Activated CD8-positive, alpha-beta T cell treated with anti-CD3 and anti-CD28 coated beads for 36 hours (primary cell): ENCODE results near the gene HDGFL3. TPM values are rescaled to one million over a fixed set of nuclear protein-coding genes. Genes with fewer than 3 reads are reported as not detected.
"Not testable (repeated sequence)": the region's sequence is repeated elsewhere in the genome, so short reads cannot be mapped to it uniquely, and the experiment has no call there.

Experiments
- ATAC-seq: fragments of 200-7000 bp; cut with Tn5 transposase; one replicate; pipeline ENCODE4 v1.10.0; 2021; ENCODE audit warnings: mild to moderate bottlenecking, moderate library complexity
- CTCF ChIA-PET: fragments of 350-600 bp; sonication (Branson Sonifier 250); formaldehyde crosslinking; loops from one replicate; lab custom pipeline; 2021; ENCODE audit warnings: antibody characterized with exemption; lab: Charles Lee
- POLR2A ChIA-PET: fragments of 350-600 bp; sonication (Branson Sonifier 250); formaldehyde crosslinking; loops from one replicate; lab custom pipeline; 2021; ENCODE audit warnings: antibody characterized with exemption; lab: Charles Lee
- DNase-seq: peaks from one replicate; pipeline ENCODE4 v3.0.0-alpha.2; 2020
- H3K27ac Mint-ChIP-seq: one replicate; pipeline ENCODE4 v1.8.0; 2021; ENCODE audit warnings: mild to moderate bottlenecking, mixed read lengths
- H3K27me3 Mint-ChIP-seq: one replicate; pipeline ENCODE4 v1.8.0; 2021; ENCODE audit warnings: mixed read lengths
- H3K36me3 Mint-ChIP-seq: one replicate; pipeline ENCODE4 v1.8.0; 2021; ENCODE audit warnings: low read depth, mixed read lengths
- H3K4me1 Mint-ChIP-seq: one replicate; pipeline ENCODE4 v1.8.0; 2021; ENCODE audit warnings: low read depth, mixed read lengths
- H3K4me3 Mint-ChIP-seq: one replicate; pipeline ENCODE4 v1.8.0; 2021; ENCODE audit warnings: mild to moderate bottlenecking, moderate library complexity, mixed read lengths
- H3K9me3 Mint-ChIP-seq: one replicate; pipeline ENCODE4 v1.8.0; 2021; ENCODE audit warnings: mixed read lengths
- intact Hi-C: fragments of 100-400 bp; cut with micrococcal nuclease; formaldehyde crosslinking; loops from one replicate; pipeline ENCODE4 v1.10.0; 2022
- total RNA-seq, 2 experiments: library from RNA; stranded (reverse); gene quantifications; one replicate each; pipeline ENCODE4 v1.2.3, GENCODE V29; 2021
- TF ChIP-seq, protein P1 (sequence below): fragments of 200-600 bp; IDR thresholded peaks from one replicate; pipeline ENCODE4 v1.8.0; 2022; ENCODE audit warnings: antibody characterized with exemption, mild to moderate bottlenecking

HDGFL3 gene
- total RNA-seq, 2 experiments from 2014 or later: 31.1 to 32.2 TPM

DNA sequence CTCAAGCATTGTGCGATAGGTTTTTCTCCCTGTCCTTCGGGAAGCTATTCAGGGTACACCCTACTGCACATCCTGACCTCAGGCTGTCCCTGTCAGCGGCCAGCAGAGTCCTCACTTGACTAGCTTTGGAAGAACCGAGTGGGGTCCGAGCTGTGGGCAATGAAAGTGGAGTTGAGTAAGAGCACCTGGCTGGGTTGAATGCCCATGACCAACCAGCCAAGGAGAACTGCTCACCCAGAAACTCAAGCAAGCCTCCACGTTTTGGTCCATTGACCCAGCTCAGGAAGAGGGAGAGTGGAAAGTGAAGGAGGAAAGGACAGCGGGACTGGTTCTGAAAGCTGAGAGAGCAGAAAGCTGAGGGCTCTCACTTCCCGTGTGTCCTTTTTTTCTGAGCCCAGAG lies 36.0 kb upstream of the HDGFL3 start:
- H3K36me3 Mint-ChIP-seq: no peaks in the 10 kb centered on the region
- intact Hi-C loops: no loop called here
- H3K27me3 Mint-ChIP-seq: peaks cover 29% of the 10 kb centered on the region
- peaks cover 5% of the 10 kb centered on the region for H3K9me3 Mint-ChIP-seq
- no peaks in the 10 kb centered on the region for H3K4me1 Mint-ChIP-seq
- H3K27ac Mint-ChIP-seq: no peak overlapping the region
- CTCF ChIA-PET: interaction anchor here (1.7 to 2.1 kb wide), 2 partner anchors 20 to 233 kb away, joined by 4 read pairs; partner anchors contain the start of gene C15orf40
- H3K4me3 Mint-ChIP-seq: no peak overlapping the region
- POLR2A ChIA-PET: no interaction called here
- ATAC-seq (no peak), DNase-seq (no peak)
- TF ChIP-seq, protein P1, sequence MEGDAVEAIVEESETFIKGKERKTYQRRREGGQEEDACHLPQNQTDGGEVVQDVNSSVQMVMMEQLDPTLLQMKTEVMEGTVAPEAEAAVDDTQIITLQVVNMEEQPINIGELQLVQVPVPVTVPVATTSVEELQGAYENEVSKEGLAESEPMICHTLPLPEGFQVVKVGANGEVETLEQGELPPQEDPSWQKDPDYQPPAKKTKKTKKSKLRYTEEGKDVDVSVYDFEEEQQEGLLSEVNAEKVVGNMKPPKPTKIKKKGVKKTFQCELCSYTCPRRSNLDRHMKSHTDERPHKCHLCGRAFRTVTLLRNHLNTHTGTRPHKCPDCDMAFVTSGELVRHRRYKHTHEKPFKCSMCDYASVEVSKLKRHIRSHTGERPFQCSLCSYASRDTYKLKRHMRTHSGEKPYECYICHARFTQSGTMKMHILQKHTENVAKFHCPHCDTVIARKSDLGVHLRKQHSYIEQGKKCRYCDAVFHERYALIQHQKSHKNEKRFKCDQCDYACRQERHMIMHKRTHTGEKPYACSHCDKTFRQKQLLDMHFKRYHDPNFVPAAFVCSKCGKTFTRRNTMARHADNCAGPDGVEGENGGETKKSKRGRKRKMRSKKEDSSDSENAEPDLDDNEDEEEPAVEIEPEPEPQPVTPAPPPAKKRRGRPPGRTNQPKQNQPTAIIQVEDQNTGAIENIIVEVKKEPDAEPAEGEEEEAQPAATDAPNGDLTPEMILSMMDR: no peak

DNA sequence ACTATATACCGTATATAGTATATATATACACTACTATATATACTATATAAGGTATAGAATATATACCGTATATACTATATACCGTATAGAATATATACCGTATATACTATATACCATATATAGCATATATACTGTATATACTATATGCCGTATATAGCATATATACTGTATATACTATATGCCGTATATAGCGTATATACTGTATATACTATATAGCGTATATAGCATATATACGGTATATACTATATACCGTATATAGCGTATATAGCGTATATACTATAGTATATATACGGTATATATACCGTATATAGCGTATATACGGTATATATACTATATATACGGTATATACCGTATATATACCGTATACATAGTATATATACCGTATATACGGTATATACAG lies 22.6 kb upstream of the HDGFL3 start:
- intact Hi-C loops: no loop called here
- Mint-ChIP-seq H3K9me3 (no peaks in the 10 kb centered on the region), H3K36me3 (no peaks in the 10 kb centered on the region), H3K4me1 (no peaks in the 10 kb centered on the region), H3K27me3 (no peaks in the 10 kb centered on the region), H3K27ac (no peak overlapping the region), H3K4me3 (no peak overlapping the region)
- ATAC-seq (no peak), DNase-seq (no peak)
- TF ChIP-seq, protein P1: no peak
- ChIA-PET CTCF (no interaction called here), POLR2A (no interaction called here)

DNA sequence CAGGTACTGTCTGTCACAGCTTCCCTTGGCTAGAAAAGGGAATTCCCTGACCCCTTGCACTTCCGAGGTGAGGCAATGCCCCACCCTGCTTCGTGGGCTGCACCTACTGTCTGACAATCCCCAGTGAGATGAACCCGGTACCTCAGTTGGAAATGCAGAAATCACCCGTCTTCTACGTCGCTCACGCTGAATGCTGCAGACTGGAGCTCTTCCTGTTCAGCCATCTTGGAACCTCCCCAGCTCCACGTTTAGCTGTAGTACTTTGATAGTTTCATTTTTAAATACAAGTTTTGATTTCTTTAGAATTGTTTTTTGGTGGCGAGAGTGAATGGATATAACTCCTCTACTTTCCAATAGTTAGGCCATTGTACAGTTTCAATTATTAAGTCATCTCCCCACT lies 17.8 kb upstream of the HDGFL3 start:
- TF ChIP-seq, protein P1: no peak
- Mint-ChIP-seq H3K27ac (no peak overlapping the region), H3K4me1 (no peaks in the 10 kb centered on the region), H3K36me3 (no peaks in the 10 kb centered on the region), H3K4me3 (no peak overlapping the region), H3K27me3 (peaks cover 3% of the 10 kb centered on the region), H3K9me3 (no peaks in the 10 kb centered on the region)
- ChIA-PET POLR2A (no interaction called here), CTCF (no interaction called here)
- ATAC-seq (no peak), DNase-seq (no peak)
- intact Hi-C loops: no loop called here

DNA sequence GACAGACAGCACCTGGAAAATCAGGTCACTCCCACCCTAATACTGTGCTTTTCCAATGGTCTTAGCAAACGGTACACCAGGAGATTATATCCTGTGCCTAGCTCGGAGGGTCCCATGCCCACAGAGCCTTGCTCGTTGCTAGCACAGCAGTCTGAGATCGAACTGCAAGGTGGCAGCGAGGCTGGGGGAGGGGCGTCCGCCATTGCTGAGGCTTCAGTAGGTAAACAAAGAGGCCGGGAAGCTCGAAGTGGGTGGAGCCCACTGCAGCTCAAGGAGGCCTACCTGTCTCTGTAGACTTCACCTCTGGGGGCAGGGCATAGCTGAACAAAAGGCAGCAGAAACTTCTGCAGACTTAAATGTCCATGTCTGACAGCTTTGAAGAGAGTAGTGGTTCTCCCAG lies 14.2 kb upstream of the HDGFL3 start:
- H3K27me3 Mint-ChIP-seq, H3K36me3 Mint-ChIP-seq, DNase-seq, POLR2A ChIA-PET, H3K27ac Mint-ChIP-seq, H3K4me1 Mint-ChIP-seq, H3K4me3 Mint-ChIP-seq, ATAC-seq, H3K9me3 Mint-ChIP-seq, intact Hi-C loops: not testable (repeated sequence)
- CTCF ChIA-PET: interaction anchor here (1.4 kb wide), 1 partner anchor 27 kb away, joined by 3 read pairs; no protein-coding TSS in a partner anchor

DNA sequence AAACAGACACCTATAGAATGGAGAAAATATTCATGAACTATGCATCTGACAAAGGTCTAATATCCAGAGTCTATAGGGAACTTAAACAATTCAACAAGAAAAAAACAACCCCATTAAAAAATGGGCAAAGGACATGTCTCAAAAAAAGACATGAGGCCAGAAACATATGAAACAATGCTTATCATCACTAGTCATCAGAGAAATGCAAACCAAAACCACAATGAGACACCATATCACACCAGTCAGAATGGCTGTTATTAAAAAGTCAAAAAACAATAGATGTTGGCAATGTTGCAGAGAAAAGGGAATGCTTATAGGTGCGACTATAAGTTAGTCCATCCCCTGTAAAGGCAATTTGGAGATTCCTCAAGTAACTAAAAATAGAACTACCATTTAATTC lies 11.4 kb upstream of the HDGFL3 start:
- peaks cover 19% of the 10 kb centered on the region for H3K27me3 Mint-ChIP-seq
- intact Hi-C loops: no loop called here
- ATAC-seq: no peak
- H3K4me1 Mint-ChIP-seq: peaks cover 2% of the 10 kb centered on the region
- no peak overlapping the region for H3K4me3 Mint-ChIP-seq
- POLR2A ChIA-PET: no interaction called here
- TF ChIP-seq, protein P1: no peak
- no peak overlapping the region for H3K27ac Mint-ChIP-seq
- DNase-seq: no peak
- no peaks in the 10 kb centered on the region for H3K9me3 Mint-ChIP-seq
- no peaks in the 10 kb centered on the region for H3K36me3 Mint-ChIP-seq
- CTCF ChIA-PET: no interaction called here

DNA sequence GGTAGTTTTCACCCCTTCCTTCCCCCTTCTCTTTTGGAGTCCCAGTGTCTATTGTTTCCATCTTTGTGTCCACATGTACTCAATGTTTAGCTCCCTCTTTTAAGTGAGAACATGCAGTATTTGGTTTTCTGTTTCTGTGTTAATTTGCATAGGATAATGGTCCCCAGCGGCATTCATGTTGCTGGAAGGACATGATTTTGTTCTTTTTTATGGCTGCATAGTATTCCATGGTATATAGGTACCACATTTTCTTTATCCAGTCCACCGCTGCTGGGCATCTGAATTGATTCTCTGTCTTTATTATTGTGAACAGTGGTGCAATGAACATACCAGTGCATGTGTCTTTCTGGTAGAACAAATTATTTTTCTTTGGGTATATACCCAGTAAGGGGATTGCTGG lies 7.7 kb upstream of the HDGFL3 start:
- H3K4me3 Mint-ChIP-seq: no peak overlapping the region
- no peak overlapping the region for H3K27ac Mint-ChIP-seq
- H3K4me1 Mint-ChIP-seq: peaks cover 2% of the 10 kb centered on the region
- DNase-seq (no peak), ATAC-seq (no peak)
- peaks cover 22% of the 10 kb centered on the region for H3K27me3 Mint-ChIP-seq
- TF ChIP-seq, protein P1: no peak
- intact Hi-C loops: no loop called here
- ChIA-PET POLR2A (no interaction called here), CTCF (no interaction called here)
- no peaks in the 10 kb centered on the region for H3K36me3 Mint-ChIP-seq
- H3K9me3 Mint-ChIP-seq: no peaks in the 10 kb centered on the region
